A204.1 (cell line): ENCODE data around the gene KRTAP12-3.
"Not testable (repeated sequence)": the region's sequence is repeated elsewhere in the genome, so short reads cannot be mapped to it uniquely, and the experiment has no call there.

Source experiments
- FAIRE-seq: peaks from 2 replicates; lab custom pipeline; 2012; peaks lifted over from hg19 to GRCh38; lab: Jason Lieb, UNC

Gene KRTAP12-3

GRCh38 chr21:44685050-44685449 is 27.3 kb downstream of the KRTAP12-3 start:
- FAIRE-seq, result not testable (repeated sequence)

DNA sequence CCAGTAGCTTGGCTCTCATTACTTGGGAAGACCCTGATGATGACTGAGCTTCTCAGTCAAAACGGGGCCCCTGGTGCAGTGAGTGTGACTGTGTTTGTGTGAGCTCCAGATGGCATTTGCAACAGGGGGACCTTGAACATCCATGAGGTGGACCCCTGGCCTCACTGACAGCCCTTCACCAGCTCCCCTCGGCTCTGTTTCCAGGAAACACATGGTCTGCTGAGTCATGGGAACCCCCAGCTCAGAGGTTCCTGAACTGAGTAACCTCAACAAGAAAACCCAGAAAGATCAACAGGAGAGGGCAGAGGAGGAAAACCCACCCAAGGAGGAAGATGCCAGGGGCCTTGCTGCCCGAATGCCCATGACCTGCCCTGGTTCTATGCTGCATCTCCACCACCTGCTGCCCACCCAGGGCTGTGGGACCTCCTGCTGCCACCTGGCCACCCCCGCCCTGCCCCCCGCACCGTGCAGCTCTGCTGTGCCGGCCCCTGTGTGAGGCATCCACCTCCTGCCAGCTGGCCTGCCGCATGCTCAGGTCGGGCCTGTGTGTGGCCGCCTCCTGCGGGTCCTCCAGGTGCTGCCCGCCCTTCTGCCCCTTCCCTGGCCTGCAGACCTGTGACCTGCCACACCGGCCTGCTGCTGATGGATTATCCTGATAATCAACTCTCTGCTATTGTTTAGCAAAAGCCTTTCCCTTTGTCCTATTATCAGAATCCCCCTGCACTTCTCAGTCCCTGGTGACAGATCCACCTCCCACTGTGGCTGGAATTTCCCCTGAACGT is 28.5 kb downstream of the KRTAP12-3 start:
- FAIRE-seq, result no peak

DNA sequence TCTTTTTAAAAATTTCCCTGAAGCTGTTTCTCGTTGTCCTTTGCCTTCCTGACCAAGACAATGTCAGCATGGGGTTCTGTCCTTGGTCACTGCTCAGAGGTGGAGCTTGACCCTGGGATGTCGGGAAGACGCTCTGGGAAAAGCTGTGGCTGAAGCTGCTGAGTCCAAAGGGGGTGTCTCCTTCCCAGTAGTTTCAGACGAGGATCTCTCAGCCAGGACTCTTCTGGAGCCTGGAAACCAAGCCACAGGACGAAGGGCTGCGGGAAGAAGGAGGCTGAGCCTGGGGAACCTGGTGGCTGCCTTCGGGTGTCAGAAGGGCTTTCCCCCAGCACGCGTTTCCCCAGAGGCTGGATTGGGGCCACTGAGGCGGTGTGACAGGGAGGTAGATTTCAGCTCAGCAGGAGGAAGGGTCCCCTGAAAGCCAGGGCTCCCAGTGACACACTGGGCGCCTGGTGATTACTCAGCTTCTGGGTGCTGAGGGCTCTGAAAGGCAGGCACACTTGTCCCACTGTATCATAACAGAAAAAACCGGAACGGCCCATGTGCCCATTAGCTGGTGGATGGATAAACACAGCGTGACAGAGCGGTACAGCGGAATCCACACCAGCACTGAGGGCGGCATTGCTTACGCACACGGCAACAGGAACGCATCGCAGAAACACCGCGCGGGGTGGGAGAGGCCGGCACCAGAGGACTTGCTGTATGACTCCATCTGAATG is 29.3 kb downstream of the KRTAP12-3 start:
- no peak for FAIRE-seq

DNA sequence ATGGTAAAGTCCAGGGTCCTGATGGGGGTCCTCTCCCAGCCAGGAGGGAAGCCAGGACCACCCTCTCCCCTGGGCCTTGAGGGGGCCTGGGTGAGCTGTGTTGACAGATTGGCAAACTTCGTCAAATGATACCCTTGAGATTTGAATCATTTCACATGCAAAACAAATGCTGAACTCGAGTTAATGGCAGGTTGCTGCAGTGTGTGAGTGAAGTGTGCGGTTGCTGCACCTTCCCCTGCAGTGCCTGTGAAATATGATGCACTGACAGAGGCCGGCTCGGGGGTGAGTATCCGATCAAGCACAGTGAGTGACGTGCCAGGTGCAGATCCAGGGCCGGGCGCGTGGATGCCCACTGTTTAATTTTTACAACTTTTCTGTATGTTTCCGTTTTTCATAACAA is 29.9 kb downstream of the KRTAP12-3 start:
- FAIRE-seq, result no peak

GRCh38 chr21:44689740-44690139 is 32.0 kb downstream of the KRTAP12-3 start:
- FAIRE-seq, result not testable (repeated sequence)

DNA sequence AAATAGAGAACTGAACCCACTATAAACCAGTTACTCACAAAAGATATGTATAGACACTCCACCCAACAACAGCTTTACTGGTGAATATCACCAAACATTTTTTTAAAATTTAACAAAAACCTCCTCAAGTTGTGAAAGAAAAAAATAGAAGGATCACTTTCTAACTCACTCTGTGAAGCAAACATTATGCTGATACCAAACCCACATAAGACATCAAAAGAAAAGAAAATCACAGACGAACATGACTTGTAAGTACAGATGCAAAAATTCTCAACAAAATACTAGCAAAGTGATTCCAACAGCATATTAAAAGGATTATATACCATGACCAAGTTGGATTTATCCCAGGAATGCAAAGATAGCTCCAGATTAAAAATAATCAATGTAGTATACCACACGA is 34.0 kb downstream of the KRTAP12-3 start:
- FAIRE-seq, result no peak

- FAIRE-seq, result no peak
Measured at GRCh38 chr21:44692798-44693512, 35.2 kb downstream of the KRTAP12-3 start.

GRCh38 chr21:44694776-44695175 is 37.0 kb downstream of the KRTAP12-3 start:
- FAIRE-seq, result no peak

- no peak for FAIRE-seq
Measured at GRCh38 chr21:44695184-44695583, 37.5 kb downstream of the KRTAP12-3 start.

DNA sequence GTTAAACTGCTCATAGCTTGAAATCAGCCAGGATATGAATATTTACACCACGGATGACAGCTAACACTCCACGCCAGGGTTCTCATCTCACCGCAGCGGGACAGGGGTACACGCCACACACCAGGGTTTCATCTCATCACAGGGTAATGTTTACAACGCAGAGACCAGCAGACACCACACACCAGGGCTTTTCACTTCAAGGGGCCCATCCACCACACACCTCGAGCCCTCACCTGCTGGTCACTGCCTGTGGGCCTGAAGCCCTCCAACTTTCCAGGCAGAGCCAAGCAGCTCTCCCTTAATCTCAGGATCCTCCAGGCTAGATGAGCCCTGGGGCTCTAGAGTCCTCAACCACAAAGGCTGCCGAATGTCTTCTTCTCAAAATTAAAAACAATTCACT is 37.9 kb downstream of the KRTAP12-3 start:
- FAIRE-seq, result no peak

GRCh38 chr21:44696572-44696971 is 38.8 kb downstream of the KRTAP12-3 start:
- no peak for FAIRE-seq

DNA sequence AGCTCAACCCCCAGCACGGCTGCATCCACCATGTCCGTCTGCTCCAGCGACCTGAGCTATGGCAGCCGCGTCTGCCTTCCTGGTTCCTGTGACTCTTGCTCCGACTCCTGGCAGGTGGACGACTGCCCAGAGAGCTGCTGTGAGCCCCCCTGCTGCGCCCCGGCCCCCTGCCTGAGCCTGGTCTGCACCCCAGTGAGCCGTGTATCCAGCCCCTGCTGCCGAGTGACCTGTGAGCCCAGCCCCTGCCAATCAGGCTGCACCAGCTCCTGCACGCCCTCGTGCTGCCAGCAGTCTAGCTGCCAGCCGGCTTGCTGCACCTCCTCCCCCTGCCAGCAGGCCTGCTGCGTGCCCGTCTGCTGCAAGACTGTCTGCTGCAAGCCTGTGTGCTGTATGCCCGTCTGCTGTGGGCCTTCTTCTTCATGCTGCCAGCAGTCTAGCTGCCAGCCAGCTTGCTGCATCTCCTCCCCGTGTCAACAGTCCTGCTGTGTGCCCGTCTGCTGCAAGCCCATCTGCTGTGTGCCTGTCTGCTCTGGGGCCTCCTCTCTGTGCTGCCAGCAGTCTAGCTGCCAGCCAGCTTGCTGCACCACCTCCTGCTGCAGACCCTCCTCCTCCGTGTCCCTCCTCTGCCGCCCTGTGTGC is 39.6 kb downstream of the KRTAP12-3 start, which contains the start of gene KRTAP10-12:
TSS of gene KRTAP10-12 (plus strand) at position 1 of the 639 bp plus-strand sequence. CDS start at position 31, 30 bp downstream.
- not testable (repeated sequence) for FAIRE-seq

- no peak for FAIRE-seq
Measured at GRCh38 chr21:44697811-44698734, 40.3 kb downstream of the KRTAP12-3 start.

GRCh38 chr21:44699502-44700001 is 41.8 kb downstream of the KRTAP12-3 start:
- FAIRE-seq, result no peak

GRCh38 chr21:44700101-44701022 is 42.6 kb downstream of the KRTAP12-3 start:
- FAIRE-seq, result no peak

GRCh38 chr21:44701023-44701400 is 43.3 kb downstream of the KRTAP12-3 start:
- no peak for FAIRE-seq

DNA sequence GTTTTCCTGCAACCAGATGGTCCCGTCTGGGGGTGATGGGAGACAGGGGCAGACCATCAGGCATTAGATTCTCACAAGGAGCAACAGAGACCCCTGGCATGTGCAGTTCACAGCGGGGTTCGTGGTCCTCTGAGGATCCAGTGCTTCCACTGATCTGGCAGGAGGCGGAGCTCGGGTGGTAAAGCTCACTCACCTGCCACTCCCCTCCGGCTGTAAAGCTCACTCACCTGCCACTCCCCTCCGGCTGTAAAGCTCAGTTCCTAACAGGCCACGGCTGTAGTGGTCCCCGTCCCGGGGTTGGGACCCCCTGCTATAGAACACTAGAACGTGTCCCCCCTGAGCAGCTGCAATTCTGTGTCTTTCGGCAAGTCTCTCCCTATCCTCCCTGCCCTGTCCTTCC is 43.8 kb downstream of the KRTAP12-3 start:
- no peak for FAIRE-seq

GRCh38 chr21:44702111-44702972 is 44.6 kb downstream of the KRTAP12-3 start:
- no peak for FAIRE-seq
